Measurements from ENCODE around the gene OSBPL9.
"Not testable (repeated sequence)": the region's sequence is repeated elsewhere in the genome, so short reads cannot be mapped to it uniquely, and the experiment has no call there.

The OSBPL9 gene

GRCh38 chr1:51788938-51789337 lies 172.0 kb downstream of the OSBPL9 start:
- no peak for DNase-seq (ENCODE audit: low read depth in 2 of 2)

- no peak for DNase-seq (ENCODE audit: low read depth in 2 of 2)
Observed at GRCh38 chr1:51789342-51789741, 172.4 kb downstream of the OSBPL9 start.

GRCh38 chr1:51790385-51790784 lies 173.5 kb downstream of the OSBPL9 start:
- no peak for DNase-seq (ENCODE audit: low read depth in 2 of 2)

- DNase-seq (ENCODE audit: low read depth in 2 of 2): no peak
Observed at GRCh38 chr1:51791888-51792287, 175.0 kb downstream of the OSBPL9 start.

GRCh38 chr1:51792864-51793263 lies 176.0 kb downstream of the OSBPL9 start:
- DNase-seq (ENCODE audit: low read depth in 2 of 2): no peak

GRCh38 chr1:51794260-51794659 lies 177.4 kb downstream of the OSBPL9 start:
- DNase-seq (ENCODE audit: low read depth in 2 of 2): no peak

GRCh38 chr1:51794868-51795267 lies 178.0 kb downstream of the OSBPL9 start:
- no peak for DNase-seq (ENCODE audit: low read depth in 2 of 2)

GRCh38 chr1:51799372-51799771 lies 182.5 kb downstream of the OSBPL9 start:
- no peak for DNase-seq (ENCODE audit: low read depth in 2 of 2)

GRCh38 chr1:51814513-51814912 lies 197.6 kb downstream of the OSBPL9 start:
- DNase-seq (ENCODE audit: low read depth in 2 of 2): no peak

- no peak for DNase-seq (ENCODE audit: low read depth in 2 of 2)
Observed at GRCh38 chr1:51818487-51818886, 201.6 kb downstream of the OSBPL9 start.

GRCh38 chr1:51819021-51819420 lies 202.1 kb downstream of the OSBPL9 start:
- not testable (repeated sequence) for DNase-seq (ENCODE audit: low read depth in 2 of 2)

GRCh38 chr1:51819810-51820209 lies 202.9 kb downstream of the OSBPL9 start:
- DNase-seq (ENCODE audit: low read depth in 2 of 2): no peak

- no peak for DNase-seq (ENCODE audit: low read depth in 2 of 2)
Observed at GRCh38 chr1:51829058-51829457, 212.2 kb downstream of the OSBPL9 start.

- no peak for DNase-seq (ENCODE audit: low read depth in 2 of 2)
Observed at GRCh38 chr1:51833700-51834099, 216.8 kb downstream of the OSBPL9 start.

GRCh38 chr1:51837243-51837642 lies 220.4 kb downstream of the OSBPL9 start:
- DNase-seq (ENCODE audit: low read depth in 2 of 2): no peak
